Transverse colon (tissue), 4 donors: ENCODE data around the gene TMEM190. TPM values are rescaled to one million over a fixed set of nuclear protein-coding genes. Genes with fewer than 3 reads are reported as not detected.

Source experiments
- DNase-seq: peaks from one replicate; pipeline ENCODE4 v3.0.0-alpha.2; 2019
- H3K27ac ChIP-seq, 4 donors: fragments of 200-600 bp; sonication (generic); 2 replicates each; pipeline ENCODE4 v1.5.1; 2016 to 2018; ENCODE audit warnings: inconsistent platforms in 4 of 4
- H3K27me3 ChIP-seq: fragments of 200-600 bp; sonication (generic); 2 replicates; pipeline ENCODE4 v1.5.1; 2017; ENCODE audit warnings: inconsistent platforms
- H3K36me3 ChIP-seq, 4 donors: fragments of 200-600 bp; sonication (generic); 2 replicates each; pipeline ENCODE4 v1.5.1; 2017 to 2019; ENCODE audit warnings: inconsistent platforms in 4 of 4
- H3K4me1 ChIP-seq, 4 donors: fragments of 200-600 bp; sonication (generic); 2 replicates each; pipeline ENCODE4 v1.5.1; 2017 to 2020; ENCODE audit warnings: inconsistent platforms in 4 of 4
- H3K4me3 ChIP-seq, 4 donors: fragments of 200-600 bp; sonication (generic); 1 replicate in 1 of 4; 2 replicates in 3 of 4; pipeline versions ENCODE4 v1.5.1 to v1.6.1; 2017 to 2019; ENCODE audit warnings: inconsistent platforms in 4 of 4
- H3K9me3 ChIP-seq, 2 donors: fragments of 200-600 bp; sonication (generic); 2 replicates each; pipeline ENCODE4 v1.5.1; 2017 to 2019; ENCODE audit warnings: inconsistent platforms in 2 of 2
- EP300 ChIP-seq: sonication (generic); formaldehyde crosslinking; IDR thresholded peaks from one replicate; pipeline ENCODE4 v1.6.1; 2017; ENCODE audit warnings: antibody characterized with exemption, low read depth
- POLR2A ChIP-seq: fragments of 450-650 bp; IDR thresholded peaks from one replicate; pipeline ENCODE4 v1.6.1; 2016; ENCODE audit warnings: antibody characterized with exemption, mild to moderate bottlenecking, moderate library complexity
- POLR2AphosphoS5 ChIP-seq, 3 donors: sonication (generic); formaldehyde crosslinking; IDR thresholded peaks; one replicate each; pipeline ENCODE4 v1.6.1; 2016; ENCODE audit warnings: antibody characterized with exemption in 3 of 3
- WGBS, 2 donors: methylation state at CpG; one replicate each; pipeline ENCODE4 v1.1.5; 2018; ENCODE audit warnings: low coverage in 1 of 2; 5-methylcytosine and 5-hydroxymethylcytosine counted together
- in situ Hi-C, 4 donors: fragments of 200-750 bp; cut with MboI; loops; one replicate each; pipeline versions ENCODE4 v1.15.0 to v1.15.1; 2017; ENCODE audit warnings: low sequenced_read_pairs in 3 of 4, low pct_ligation_motif_present in 1 of 4, low pct_unique_long_range_greater_than_20kb in 1 of 4
- intact Hi-C: fragments of 100-400 bp; cut with DNase I; formaldehyde crosslinking; loops from one replicate; pipeline ENCODE4 v1.15.1; 2023; ENCODE audit warnings: low total_unique reads
- total RNA-seq, 4 donors: library from RNA; depleted of rRNA; stranded (reverse); fragments of >200 nt; gene quantifications; one replicate each; pipeline ENCODE4 v1.1.0, GENCODE V29; 2016
- TF ChIP-seq, protein P1 (sequence below), 5 experiments: fragments of 200-600 bp in 3 of 5; fragments of 450-650 bp in 2 of 5; sonication (generic) in 3 of 5; IDR thresholded peaks; 1 replicate in 2 of 5; 2 replicates in 3 of 5; pipeline ENCODE4 v1.5.1; 2016 to 2017; ENCODE audit warnings: antibody characterized with exemption in 5 of 5, inconsistent platforms in 3 of 5, mild to moderate bottlenecking in 2 of 5, moderate library complexity in 1 of 5

TMEM190 gene
- total RNA-seq, 4 donors from 2014 or later = not detected

DNA sequence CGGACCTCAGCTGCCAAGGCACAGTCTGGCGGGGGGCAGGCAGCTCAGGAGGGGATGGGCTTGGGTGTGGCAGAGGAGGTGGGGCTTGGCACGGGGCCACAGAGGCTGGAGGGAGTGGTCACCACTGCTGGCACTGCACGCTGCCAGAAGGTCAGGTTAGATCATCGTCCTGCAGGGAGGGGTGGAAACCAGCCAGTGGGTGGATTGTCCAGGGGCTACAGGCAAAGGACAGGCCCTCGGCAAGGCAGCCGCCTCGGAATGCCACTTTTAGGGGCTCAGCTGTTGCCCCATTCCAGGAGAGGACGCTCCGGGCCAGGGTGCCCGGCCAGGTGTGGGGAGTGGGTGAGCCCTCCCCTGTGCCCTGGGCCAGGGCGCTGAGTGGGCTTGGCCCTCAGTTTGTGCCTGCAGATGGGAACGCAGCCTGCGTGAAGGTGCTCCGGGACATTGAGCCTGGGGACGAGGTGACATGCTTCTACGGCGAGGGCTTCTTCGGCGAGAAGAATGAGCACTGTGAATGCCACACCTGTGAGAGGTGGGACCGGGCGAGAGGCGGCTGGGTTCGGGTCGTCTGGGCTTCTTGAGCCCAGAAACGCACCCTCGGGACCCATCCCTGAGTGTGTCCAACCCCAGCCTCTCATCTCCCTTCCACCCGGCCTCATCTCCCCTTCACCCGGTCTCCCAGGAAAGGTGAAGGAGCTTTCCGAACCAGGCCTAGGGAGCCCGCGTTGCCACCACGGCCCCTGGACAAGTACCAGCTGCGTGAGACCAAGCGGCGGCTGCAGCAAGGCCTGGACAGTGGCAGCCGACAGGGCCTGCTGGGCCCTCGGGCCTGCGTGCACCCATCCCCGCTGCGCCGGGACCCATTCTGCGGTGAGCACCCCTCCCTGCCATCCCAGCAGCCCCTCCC lies 30.6 kb upstream of the TMEM190 start:
- intact Hi-C loops (no loop called here), in situ Hi-C loops (no loop called here)
- Histone ChIP-seq H3K4me3 (no peak overlapping the region), H3K27me3 (peaks cover under 1% of the 10 kb centered on the region), H3K27ac (no peak overlapping the region), H3K9me3 (no peaks in the 10 kb centered on the region), H3K36me3 (peaks cover 0 to 4% (median 0%) of the 10 kb centered on the region in 4 donors), H3K4me1 (peaks cover under 1 to 21% (median 14%) of the 10 kb centered on the region in 4 donors)
- WGBS, 2 donors = 81% methylated on average over 43 of the region's 43 CpGs; no CpG with 5 or more reads in 1 of the 2 donors
- peak; percentile 72 for DNase-seq
- TF ChIP-seq EP300 = no peak
- no peak for TF ChIP-seq POLR2A
- TF ChIP-seq POLR2AphosphoS5 (IDR thresholded peaks at IDR 0.05) = no peak
- TF ChIP-seq, protein P1, sequence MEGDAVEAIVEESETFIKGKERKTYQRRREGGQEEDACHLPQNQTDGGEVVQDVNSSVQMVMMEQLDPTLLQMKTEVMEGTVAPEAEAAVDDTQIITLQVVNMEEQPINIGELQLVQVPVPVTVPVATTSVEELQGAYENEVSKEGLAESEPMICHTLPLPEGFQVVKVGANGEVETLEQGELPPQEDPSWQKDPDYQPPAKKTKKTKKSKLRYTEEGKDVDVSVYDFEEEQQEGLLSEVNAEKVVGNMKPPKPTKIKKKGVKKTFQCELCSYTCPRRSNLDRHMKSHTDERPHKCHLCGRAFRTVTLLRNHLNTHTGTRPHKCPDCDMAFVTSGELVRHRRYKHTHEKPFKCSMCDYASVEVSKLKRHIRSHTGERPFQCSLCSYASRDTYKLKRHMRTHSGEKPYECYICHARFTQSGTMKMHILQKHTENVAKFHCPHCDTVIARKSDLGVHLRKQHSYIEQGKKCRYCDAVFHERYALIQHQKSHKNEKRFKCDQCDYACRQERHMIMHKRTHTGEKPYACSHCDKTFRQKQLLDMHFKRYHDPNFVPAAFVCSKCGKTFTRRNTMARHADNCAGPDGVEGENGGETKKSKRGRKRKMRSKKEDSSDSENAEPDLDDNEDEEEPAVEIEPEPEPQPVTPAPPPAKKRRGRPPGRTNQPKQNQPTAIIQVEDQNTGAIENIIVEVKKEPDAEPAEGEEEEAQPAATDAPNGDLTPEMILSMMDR (IDR thresholded peaks at IDR 0.05) = no peak

DNA sequence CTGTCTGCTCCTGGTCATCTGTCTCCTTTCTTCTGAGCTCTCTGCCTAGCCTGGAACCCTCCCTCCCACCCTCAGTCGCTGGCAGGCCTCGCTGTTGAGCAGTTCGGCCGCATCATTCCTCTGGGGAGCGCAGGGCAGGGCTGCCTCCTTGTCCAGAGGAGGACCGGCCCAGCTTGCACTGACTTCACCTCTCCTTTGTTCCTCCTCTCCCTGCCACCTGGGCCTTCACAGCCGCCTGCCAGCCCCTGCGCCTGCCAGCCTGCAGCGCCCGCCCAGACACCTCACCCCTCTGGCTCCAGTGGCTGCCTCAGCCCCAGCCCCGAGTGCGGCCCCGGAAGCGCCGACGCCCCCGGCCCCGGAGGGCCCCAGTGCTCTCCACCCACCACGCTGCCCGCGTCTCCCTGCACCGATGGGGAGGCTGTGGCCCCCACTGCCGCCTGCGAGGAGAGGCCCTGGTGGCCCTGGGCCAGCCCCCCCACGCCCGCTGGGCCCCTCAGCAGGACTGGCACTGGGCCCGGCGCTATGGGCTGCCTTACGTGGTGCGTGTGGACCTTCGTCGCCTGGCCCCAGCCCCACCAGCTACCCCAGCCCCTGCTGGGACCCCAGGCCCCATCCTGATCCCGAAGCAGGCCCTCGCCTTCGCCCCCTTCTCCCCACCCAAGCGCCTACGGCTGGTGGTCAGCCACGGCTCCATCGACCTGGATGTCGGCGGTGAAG lies 29.7 kb upstream of the TMEM190 start:
- no peak for TF ChIP-seq EP300
- no peak for TF ChIP-seq POLR2AphosphoS5 (IDR thresholded peaks at IDR 0.05)
- TF ChIP-seq, protein P1 (IDR thresholded peaks at IDR 0.05) = no peak
- TF ChIP-seq POLR2A = no peak
- in situ Hi-C loops (no loop called here), intact Hi-C loops (no loop called here)
- Histone ChIP-seq H3K4me1 (peaks cover 0 to 15% (median 10%) of the 10 kb centered on the region in 4 donors), H3K27ac (no peak overlapping the region), H3K9me3 (no peaks in the 10 kb centered on the region), H3K4me3 (no peak overlapping the region), H3K36me3 (peaks cover 0 to 4% (median 0%) of the 10 kb centered on the region in 4 donors), H3K27me3 (peaks cover 8% of the 10 kb centered on the region)
- no peak for DNase-seq
- WGBS, 2 donors = 90% methylated on average over 41 of the region's 41 CpGs; no CpG with 5 or more reads in 1 of the 2 donors

DNA sequence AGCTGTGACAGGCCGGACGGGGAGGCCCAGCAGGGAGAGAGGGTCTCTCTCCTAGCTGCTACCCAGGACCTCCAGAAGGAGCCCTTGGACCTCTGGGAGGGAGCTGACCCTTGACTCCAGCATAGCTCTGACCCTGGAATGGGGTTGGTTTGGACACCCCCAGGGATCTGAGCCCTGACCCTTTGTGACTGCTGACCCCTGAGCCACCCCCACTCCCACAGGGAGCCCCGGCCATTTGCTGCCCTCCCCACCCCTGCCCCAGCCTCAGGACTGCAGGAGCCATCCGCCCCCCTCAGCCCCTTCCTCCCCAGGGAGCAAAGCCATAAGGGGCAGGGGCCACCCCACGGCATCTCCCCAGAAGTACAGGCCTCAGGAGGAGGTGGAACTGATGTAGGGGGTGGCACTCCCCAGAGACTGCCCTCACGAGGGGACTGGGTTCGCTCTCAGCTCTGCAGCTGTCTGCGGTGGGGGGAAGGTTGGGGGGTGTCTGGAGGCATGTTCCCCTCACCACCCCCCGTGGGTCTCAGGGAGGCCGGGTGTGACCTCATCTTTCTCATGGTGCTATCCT lies 29.1 kb upstream of the TMEM190 start:
- TF ChIP-seq, protein P1 (IDR thresholded peaks at IDR 0.05) = no peak
- no peak for TF ChIP-seq POLR2A
- TF ChIP-seq EP300 = no peak
- TF ChIP-seq POLR2AphosphoS5 (IDR thresholded peaks at IDR 0.05) = no peak
- Histone ChIP-seq H3K4me3 (no peak overlapping the region), H3K9me3 (no peaks in the 10 kb centered on the region), H3K4me1 (peaks cover 0 to 18% (median 10%) of the 10 kb centered on the region in 4 donors), H3K36me3 (peaks cover 0 to 4% (median 0%) of the 10 kb centered on the region in 4 donors), H3K27ac (no peak overlapping the region), H3K27me3 (peaks cover 15% of the 10 kb centered on the region)
- intact Hi-C loops (no loop called here), in situ Hi-C loops (no loop called here)
- DNase-seq = no peak
- WGBS, 2 donors = 60 to 84% methylated on average over 1 to 9 of the region's 10 CpGs
